Muscle layer of duodenum (tissue), 2 donors: ENCODE data around the gene NXPH4.

Source experiments
- H3K27ac ChIP-seq: one replicate; pipeline ENCODE4 v1.7.0; 2013; ENCODE audit warnings: mild to moderate bottlenecking, low read length
- H3K27me3 ChIP-seq: one replicate; pipeline ENCODE4 v1.7.0; 2013; ENCODE audit warnings: low read depth, mild to moderate bottlenecking, control low read depth, low read length
- H3K36me3 ChIP-seq, 2 donors: one replicate each; pipeline ENCODE4 v1.7.0; 2013; ENCODE audit warnings: low read length in 2 of 2, control low read depth in 1 of 2, mild to moderate bottlenecking in 1 of 2; ENCODE audit not compliant: insufficient read depth in 2 of 2, control insufficient read depth in 1 of 2
- H3K4me1 ChIP-seq, 2 donors: one replicate each; pipeline ENCODE4 v1.7.0; 2013; ENCODE audit warnings: low read length in 2 of 2, mild to moderate bottlenecking in 2 of 2, control low read depth in 1 of 2, moderate library complexity in 1 of 2; ENCODE audit not compliant: insufficient read depth in 2 of 2, control insufficient read depth in 1 of 2
- H3K4me3 ChIP-seq, 2 donors: one replicate each; pipeline ENCODE4 v1.7.0; 2013; ENCODE audit warnings: low read length in 2 of 2, low read depth in 1 of 2, mild to moderate bottlenecking in 1 of 2
- H3K9me3 ChIP-seq, 2 donors: one replicate each; pipeline ENCODE4 v1.7.0; 2013; ENCODE audit warnings: low read length in 2 of 2, control low read depth in 1 of 2, mild to moderate bottlenecking in 1 of 2; ENCODE audit not compliant: control insufficient read depth in 1 of 2
- donor health status: healthy.

Gene NXPH4

GRCh38 chr12:57214398-57214781, 2.2 kb upstream of the NXPH4 start:
- Histone ChIP-seq H3K36me3 (peaks cover 3 to 36% of the 10 kb centered on the region in 2 donors), H3K9me3 (no peaks in the 10 kb centered on the region), H3K4me3 (no peak overlapping the region), H3K4me1 (peaks cover 0 to 48% of the 10 kb centered on the region in 2 donors), H3K27me3 (peaks cover 45% of the 10 kb centered on the region), H3K27ac (no peak overlapping the region)

DNA sequence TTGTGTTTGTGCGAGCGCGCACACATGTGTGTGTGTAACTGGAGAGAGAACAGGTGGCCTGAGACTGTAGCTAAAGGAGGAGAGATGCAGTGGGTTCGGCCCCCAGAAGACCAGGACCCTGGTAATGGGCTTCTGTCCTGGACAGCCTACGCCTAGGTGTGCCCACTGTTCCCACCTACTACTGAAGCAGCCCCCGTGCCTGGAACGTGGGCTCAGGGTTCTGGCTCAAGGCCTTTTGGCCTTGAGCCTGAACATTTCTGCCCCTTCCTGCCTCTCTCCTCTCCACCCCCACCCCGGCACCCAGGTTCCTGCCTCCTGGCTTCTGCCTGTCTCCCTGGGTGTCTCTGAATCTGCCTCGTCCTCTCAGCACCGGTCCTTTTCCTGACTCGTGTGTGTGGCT, 1.5 kb upstream of the NXPH4 start:
- Histone ChIP-seq H3K4me3 (no peak overlapping the region), H3K4me1 (peaks cover 0 to 48% of the 10 kb centered on the region in 2 donors), H3K9me3 (no peaks in the 10 kb centered on the region), H3K36me3 (peaks cover 3 to 30% of the 10 kb centered on the region in 2 donors), H3K27ac (no peak overlapping the region), H3K27me3 (peaks cover 50% of the 10 kb centered on the region)

DNA sequence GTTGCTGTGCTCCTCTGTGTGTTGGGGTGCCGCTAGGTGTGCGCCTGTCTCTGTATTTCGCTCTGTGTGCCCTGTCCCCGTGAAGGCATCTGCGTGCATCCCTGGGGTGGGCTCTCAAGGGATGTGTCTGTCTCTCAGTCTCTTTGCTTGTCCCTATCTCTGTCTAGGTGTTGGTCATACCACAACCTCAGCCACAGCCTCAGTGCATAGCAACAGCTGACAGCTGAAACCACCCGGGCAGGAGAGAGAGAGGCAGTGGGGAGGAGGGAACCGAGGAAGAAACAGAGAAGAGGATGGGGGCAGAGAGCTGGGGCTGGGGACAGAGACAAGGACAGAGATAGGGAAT, 953 bp upstream of the NXPH4 start:
- H3K4me3 ChIP-seq, result no peak overlapping the region
- peaks cover 0 to 48% of the 10 kb centered on the region in 2 donors for H3K4me1 ChIP-seq
- H3K27me3 ChIP-seq, result peaks cover 52% of the 10 kb centered on the region
- H3K27ac ChIP-seq, result no peak overlapping the region
- peaks cover 3 to 24% of the 10 kb centered on the region in 2 donors for H3K36me3 ChIP-seq
- no peaks in the 10 kb centered on the region for H3K9me3 ChIP-seq

DNA sequence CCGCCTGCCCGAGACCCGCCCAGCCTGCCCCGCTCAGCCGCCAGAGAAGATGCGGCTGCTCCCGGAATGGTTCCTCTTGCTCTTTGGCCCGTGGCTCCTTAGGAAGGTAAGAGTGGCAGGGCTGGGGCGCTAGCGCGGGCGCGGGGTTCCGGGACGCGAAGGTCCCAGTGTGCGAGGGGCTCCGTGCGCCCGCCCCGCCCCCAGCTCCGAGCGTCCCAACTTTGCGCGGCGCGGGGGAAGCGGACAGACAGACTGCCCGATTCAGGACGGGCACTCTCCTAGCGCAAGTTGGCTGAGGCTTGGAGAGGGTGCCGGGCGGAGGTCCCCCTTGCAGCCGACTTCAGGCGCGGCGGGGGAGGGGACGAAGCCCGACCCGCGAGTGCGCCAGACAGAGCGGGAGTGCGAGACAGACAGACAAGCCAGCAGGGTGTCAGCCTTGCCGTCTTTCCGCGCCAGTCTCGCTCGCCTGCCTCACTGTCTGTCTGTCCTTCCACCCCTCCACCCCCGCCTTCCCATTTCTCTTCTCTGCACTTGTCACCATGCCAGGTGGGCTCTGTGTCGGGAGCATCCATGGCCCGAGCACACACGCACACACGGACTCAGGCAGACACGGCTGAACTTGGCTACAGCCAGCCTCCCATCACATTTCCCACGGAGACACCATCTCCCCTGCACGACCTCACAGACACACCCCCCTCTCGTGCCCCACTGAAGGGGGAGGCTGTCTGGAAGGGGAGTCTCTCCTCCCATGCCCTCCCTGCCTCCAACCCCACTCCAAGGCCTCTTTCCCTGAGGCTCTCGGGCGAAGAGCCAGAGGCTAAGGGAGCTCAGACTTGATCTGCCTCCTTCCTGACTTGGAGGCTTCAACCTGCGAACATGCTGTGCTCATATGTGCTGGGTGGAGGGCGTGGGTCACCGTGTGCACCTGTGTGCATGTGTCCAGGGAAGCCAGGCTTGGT, 606 bp downstream of the NXPH4 start:
- Histone ChIP-seq H3K27me3 (peaks cover 66% of the 10 kb centered on the region), H3K9me3 (no peaks in the 10 kb centered on the region), H3K4me3 (peak overlapping the region in 1 of 2 donors; percentile 65), H3K36me3 (peaks cover 0 to 8% of the 10 kb centered on the region in 2 donors), H3K4me1 (peaks cover 0 to 48% of the 10 kb centered on the region in 2 donors), H3K27ac (no peak overlapping the region)

DNA sequence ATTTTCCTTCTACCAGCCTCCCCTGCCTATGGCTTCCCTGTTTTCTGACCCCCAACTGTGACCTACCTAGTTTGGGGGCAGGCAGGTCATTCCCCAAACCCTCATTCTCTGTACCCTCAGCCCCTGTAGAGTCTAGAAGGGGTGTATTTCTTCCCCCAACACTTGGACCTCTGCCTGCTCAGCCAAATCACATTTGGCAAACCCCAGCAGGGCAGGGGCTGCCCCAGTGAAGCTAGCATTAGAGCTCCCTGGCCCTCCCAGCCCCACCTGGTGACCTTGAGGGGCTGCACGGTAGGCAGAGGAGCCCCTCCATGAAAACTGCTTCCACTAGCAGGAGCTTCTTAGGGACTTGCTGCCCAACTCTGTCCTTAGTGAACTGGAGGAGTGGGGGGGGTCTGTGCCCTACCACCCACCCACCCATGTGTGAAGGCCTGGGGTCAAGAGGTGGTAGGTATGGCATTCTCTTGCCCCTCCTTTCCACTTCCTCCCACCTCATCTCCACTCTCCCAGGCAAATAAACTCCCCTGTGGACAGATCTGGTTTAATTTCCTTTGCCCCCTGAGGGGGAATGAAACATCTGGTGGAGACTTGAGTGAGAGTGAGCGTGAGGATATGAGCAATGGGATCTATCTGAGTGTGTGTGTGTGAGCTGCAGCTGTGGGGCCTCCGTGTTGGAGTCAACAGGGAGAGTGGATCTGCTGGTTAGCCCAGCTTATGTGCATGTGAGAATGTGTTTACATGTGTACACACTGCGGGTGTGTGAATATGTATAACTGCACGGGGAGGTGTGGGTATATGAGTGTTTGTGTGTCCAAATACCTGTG, 1.6 kb downstream of the NXPH4 start:
- H3K9me3 ChIP-seq, result no peaks in the 10 kb centered on the region
- H3K27me3 ChIP-seq, result peaks cover 76% of the 10 kb centered on the region
- peaks cover 0 to 42% of the 10 kb centered on the region in 2 donors for H3K4me1 ChIP-seq
- no peak overlapping the region for H3K27ac ChIP-seq
- H3K4me3 ChIP-seq, result no peak overlapping the region
- H3K36me3 ChIP-seq, result no peaks in the 10 kb centered on the region

GRCh38 chr12:57219205-57219992, 2.8 kb downstream of the NXPH4 start:
- H3K36me3 ChIP-seq, result no peaks in the 10 kb centered on the region
- H3K4me1 ChIP-seq, result peaks cover 0 to 33% of the 10 kb centered on the region in 2 donors
- H3K4me3 ChIP-seq, result no peak overlapping the region
- peaks cover 87% of the 10 kb centered on the region for H3K27me3 ChIP-seq
- no peaks in the 10 kb centered on the region for H3K9me3 ChIP-seq
- H3K27ac ChIP-seq, result no peak overlapping the region

- no peaks in the 10 kb centered on the region for H3K9me3 ChIP-seq
- H3K36me3 ChIP-seq, result no peaks in the 10 kb centered on the region
- no peak overlapping the region for H3K27ac ChIP-seq
- H3K4me3 ChIP-seq, result no peak overlapping the region
- H3K27me3 ChIP-seq, result peaks cover 87% of the 10 kb centered on the region
- H3K4me1 ChIP-seq, result peaks cover 0 to 33% of the 10 kb centered on the region in 2 donors
Observed at GRCh38 chr12:57219993-57220754, 3.6 kb downstream of the NXPH4 start.

DNA sequence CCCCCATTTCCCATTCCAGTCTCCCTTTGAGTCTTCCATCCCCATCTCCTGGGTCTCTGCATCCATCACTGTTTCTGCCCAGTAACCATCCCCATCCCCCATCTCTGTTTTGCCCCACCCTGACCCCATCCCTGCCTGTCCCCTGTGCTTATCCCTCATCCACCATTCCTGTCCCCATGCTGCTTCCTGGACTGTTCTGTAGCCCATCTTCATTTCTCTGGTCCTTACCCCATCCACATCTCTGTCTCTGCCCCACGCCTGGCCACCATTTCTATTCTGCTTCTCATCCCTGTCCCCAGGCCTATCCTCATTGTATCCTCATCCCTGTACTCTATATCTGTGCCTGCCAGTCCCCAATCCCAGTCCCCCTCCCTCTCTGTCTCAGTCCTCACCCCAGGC, 4.2 kb downstream of the NXPH4 start:
- H3K4me3 ChIP-seq, result no peak overlapping the region
- no peaks in the 10 kb centered on the region for H3K36me3 ChIP-seq
- peaks cover 87% of the 10 kb centered on the region for H3K27me3 ChIP-seq
- H3K9me3 ChIP-seq, result no peaks in the 10 kb centered on the region
- no peak overlapping the region for H3K27ac ChIP-seq
- peaks cover 0 to 34% of the 10 kb centered on the region in 2 donors for H3K4me1 ChIP-seq

- no peak overlapping the region for H3K4me3 ChIP-seq
- no peak overlapping the region for H3K27ac ChIP-seq
- H3K27me3 ChIP-seq, result peaks cover 86% of the 10 kb centered on the region
- no peaks in the 10 kb centered on the region for H3K9me3 ChIP-seq
- H3K4me1 ChIP-seq, result peaks cover 0 to 29% of the 10 kb centered on the region in 2 donors
- no peaks in the 10 kb centered on the region for H3K36me3 ChIP-seq
Observed at GRCh38 chr12:57221169-57221917, 4.7 kb downstream of the NXPH4 start.
